Measurements from ENCODE around the gene SCAANT1. TPM values are rescaled to one million over a fixed set of nuclear protein-coding genes. Genes with fewer than 3 reads are reported as not detected.
A peak's percentile ranks its signal among the peaks of the same experiment; 100 is the strongest.

Gene SCAANT1
- total RNA-seq, 1 donor from 2014 or later: not detected

DNA sequence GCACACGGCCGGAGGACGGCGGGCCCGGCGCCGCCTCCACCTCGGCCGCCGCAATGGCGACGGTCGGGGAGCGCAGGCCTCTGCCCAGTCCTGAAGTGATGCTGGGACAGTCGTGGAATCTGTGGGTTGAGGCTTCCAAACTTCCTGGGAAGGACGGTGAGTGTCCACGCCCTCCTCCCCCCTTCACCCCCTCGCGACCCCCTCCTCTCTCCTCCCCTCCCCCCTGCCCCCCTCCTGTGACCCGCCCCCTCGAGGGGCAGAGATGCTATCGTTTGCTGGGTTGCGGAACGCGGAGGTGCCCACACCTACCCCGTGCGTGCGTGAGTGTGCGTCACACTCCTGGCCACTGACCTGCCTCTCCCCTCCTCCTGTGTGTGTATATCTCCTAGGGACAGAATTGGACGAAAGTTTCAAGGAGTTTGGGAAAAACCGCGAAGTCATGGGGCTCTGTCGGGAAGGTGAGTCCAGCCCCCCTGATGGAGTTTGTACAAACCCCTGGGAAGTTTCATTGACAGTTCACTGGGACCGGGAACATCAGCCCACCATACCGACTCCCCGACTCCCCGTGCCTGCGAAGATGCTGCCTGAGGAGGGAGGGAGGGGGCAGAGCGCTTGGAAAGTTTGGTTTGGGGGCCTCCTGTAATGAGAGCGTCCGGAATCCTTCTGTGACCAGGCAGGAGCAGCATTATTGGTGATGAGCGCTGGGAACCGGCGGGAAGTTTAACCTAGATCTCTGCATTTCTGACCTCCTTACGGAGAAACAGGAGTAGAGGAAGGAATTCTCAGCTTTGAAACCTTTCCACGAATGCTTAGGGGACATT, 795 bp upstream of the SCAANT1 start:
- Mint-ChIP-seq H3K4me1 (peaks cover 27% of the 10 kb centered on the region), H3K36me3 (ENCODE audit: low read depth) (peaks cover 13% of the 10 kb centered on the region), H3K27ac (ENCODE audit: unreplicated experiment) (peak overlapping the region; percentile 92), H3K4me3 (peak overlapping the region; percentile 96), H3K9me3 (no peaks in the 10 kb centered on the region), H3K27me3 (ENCODE audit: low read depth) (peaks cover 7% of the 10 kb centered on the region)
- no peak for DNase-seq (ENCODE audit: low read depth, low spot score)
- TF ChIP-seq, protein P1, sequence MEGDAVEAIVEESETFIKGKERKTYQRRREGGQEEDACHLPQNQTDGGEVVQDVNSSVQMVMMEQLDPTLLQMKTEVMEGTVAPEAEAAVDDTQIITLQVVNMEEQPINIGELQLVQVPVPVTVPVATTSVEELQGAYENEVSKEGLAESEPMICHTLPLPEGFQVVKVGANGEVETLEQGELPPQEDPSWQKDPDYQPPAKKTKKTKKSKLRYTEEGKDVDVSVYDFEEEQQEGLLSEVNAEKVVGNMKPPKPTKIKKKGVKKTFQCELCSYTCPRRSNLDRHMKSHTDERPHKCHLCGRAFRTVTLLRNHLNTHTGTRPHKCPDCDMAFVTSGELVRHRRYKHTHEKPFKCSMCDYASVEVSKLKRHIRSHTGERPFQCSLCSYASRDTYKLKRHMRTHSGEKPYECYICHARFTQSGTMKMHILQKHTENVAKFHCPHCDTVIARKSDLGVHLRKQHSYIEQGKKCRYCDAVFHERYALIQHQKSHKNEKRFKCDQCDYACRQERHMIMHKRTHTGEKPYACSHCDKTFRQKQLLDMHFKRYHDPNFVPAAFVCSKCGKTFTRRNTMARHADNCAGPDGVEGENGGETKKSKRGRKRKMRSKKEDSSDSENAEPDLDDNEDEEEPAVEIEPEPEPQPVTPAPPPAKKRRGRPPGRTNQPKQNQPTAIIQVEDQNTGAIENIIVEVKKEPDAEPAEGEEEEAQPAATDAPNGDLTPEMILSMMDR (conservative IDR thresholded peaks at IDR 0.05): no peak

DNA sequence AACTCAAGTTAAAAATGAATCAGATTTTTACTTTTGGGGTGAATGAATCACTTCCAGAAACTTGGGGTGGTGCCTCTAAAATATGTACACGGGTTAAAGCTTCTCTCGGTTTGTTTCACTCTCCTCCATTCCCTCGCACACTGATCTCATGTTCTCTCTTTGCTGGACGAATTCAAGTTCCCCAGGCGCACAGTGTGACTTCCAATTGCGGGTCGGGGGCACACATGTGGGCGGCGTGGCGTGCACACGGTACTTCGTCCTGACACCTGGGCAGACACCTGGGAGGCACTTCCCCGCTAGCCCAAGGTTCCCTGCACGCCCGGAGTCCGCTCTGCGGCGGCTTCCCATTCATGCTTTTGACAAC, 692 bp downstream of the SCAANT1 start:
- H3K27ac Mint-ChIP-seq (ENCODE audit: unreplicated experiment): peak overlapping the region; percentile 92
- peaks cover 3% of the 10 kb centered on the region for H3K36me3 Mint-ChIP-seq (ENCODE audit: low read depth)
- no peak for DNase-seq (ENCODE audit: low read depth, low spot score)
- H3K27me3 Mint-ChIP-seq (ENCODE audit: low read depth): peaks cover 7% of the 10 kb centered on the region
- H3K4me3 Mint-ChIP-seq: peak overlapping the region; percentile 92
- TF ChIP-seq, protein P1 (conservative IDR thresholded peaks at IDR 0.05): no peak
- no peaks in the 10 kb centered on the region for H3K9me3 Mint-ChIP-seq
- H3K4me1 Mint-ChIP-seq: peaks cover 27% of the 10 kb centered on the region

DNA sequence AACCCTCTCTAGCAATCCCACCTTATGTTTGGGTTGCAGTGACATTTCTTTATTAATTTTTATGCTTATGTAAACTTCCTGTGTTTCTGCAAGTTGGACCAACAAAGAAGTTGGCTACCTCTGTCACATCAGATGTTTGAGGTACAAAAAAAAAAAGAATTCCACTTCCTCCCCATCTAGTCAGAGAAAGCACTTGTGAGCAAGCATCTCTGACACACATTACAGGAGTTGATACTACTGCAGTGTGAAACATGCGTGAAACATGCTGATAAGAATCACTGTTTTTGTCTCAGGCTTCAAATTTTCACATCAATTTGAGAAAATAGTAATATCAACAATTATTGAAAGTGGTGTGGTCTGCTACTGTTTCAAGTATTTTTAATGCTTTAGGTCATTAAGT, 1.3 kb downstream of the SCAANT1 start:
- peaks cover 27% of the 10 kb centered on the region for H3K4me1 Mint-ChIP-seq
- H3K9me3 Mint-ChIP-seq: no peaks in the 10 kb centered on the region
- H3K36me3 Mint-ChIP-seq (ENCODE audit: low read depth): no peaks in the 10 kb centered on the region
- TF ChIP-seq, protein P1 (conservative IDR thresholded peaks at IDR 0.05): no peak
- H3K4me3 Mint-ChIP-seq: peak overlapping the region; percentile 92
- H3K27me3 Mint-ChIP-seq (ENCODE audit: low read depth): peaks cover 7% of the 10 kb centered on the region
- no peak for DNase-seq (ENCODE audit: low read depth, low spot score)
- peak overlapping the region; percentile 52 for H3K27ac Mint-ChIP-seq (ENCODE audit: unreplicated experiment)

DNA sequence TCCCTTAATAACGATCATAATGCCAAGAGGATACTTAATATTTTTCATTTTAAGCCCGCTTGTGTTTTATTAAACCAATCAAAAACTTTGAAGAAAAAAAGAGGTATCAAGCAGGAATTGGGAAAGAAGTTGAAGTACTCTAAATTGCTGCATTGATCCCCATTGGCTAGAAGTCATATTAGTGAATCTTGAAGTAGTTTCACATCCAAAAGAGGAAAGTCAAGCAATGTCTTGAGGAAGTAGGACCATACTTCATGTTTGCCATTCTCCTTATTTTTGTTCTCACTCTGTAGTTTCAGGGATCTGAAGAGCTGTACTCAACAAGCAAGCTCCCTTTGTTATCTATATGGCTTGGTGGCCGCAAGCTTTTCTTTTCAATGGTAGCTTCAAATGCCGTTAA, 2.2 kb downstream of the SCAANT1 start:
- Mint-ChIP-seq H3K4me3 (peak overlapping the region; percentile 77), H3K27me3 (ENCODE audit: low read depth) (peaks cover 7% of the 10 kb centered on the region), H3K9me3 (no peaks in the 10 kb centered on the region), H3K4me1 (peaks cover 27% of the 10 kb centered on the region), H3K27ac (ENCODE audit: unreplicated experiment) (no peak overlapping the region), H3K36me3 (ENCODE audit: low read depth) (no peaks in the 10 kb centered on the region)
- TF ChIP-seq, protein P1 (conservative IDR thresholded peaks at IDR 0.05): no peak
- DNase-seq (ENCODE audit: low read depth, low spot score): no peak

DNA sequence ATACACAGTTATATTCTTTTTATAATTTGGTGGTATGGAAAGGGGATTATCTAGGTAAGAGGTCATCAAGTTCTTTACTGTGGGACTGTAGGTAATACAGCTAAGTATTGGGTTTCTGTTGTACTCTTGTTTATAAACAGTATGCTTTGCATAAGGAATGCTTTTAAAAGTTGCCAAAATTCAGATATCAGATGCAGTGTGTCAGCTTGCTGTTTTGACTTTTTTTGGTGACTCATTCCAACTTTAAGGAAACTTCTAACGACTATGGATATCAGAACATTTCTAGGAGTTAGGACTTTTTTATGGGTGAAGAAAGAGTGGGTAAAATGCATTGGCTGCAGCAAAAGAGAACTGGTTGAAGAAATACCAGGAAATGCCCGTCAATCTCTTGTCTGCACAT, 2.8 kb downstream of the SCAANT1 start:
- Mint-ChIP-seq H3K27ac (ENCODE audit: unreplicated experiment) (no peak overlapping the region), H3K27me3 (ENCODE audit: low read depth) (peaks cover 7% of the 10 kb centered on the region)

More for the DNA sequence above, 2.8 kb downstream of the SCAANT1 start:
- Mint-ChIP-seq H3K9me3 (no peaks in the 10 kb centered on the region), H3K36me3 (ENCODE audit: low read depth) (no peaks in the 10 kb centered on the region), H3K4me1 (peaks cover 26% of the 10 kb centered on the region), H3K4me3 (no peak overlapping the region)
- no peak for DNase-seq (ENCODE audit: low read depth, low spot score)
- TF ChIP-seq, protein P1 (conservative IDR thresholded peaks at IDR 0.05): no peak
